GM21529 (cell line): Measurements from ENCODE around the gene EPHB1.
"Not testable (repeated sequence)": the region's sequence is repeated elsewhere in the genome, so short reads cannot be mapped to it uniquely, and the experiment has no call there.

ENCODE experiments used
- ATAC-seq: cut with Tn5 transposase; IDR thresholded peaks from one replicate; pipeline ENCODE4 v1.9.1; 2021; ENCODE audit not compliant: unreplicated experiment

EPHB1 gene

GRCh38 chr3:135034291-135034768 lies 239.3 kb downstream of the EPHB1 start:
- ATAC-seq, result no peak

GRCh38 chr3:135034891-135035440 lies 239.9 kb downstream of the EPHB1 start:
- no peak for ATAC-seq

- ATAC-seq, result no peak
Observed at GRCh38 chr3:135038186-135038585, 243.1 kb downstream of the EPHB1 start.

- ATAC-seq, result not testable (repeated sequence)
Observed at GRCh38 chr3:135039536-135039935, 244.5 kb downstream of the EPHB1 start.

GRCh38 chr3:135040321-135041240 lies 245.5 kb downstream of the EPHB1 start:
- no peak for ATAC-seq

GRCh38 chr3:135041601-135042000 lies 246.5 kb downstream of the EPHB1 start:
- no peak for ATAC-seq

- no peak for ATAC-seq
Observed at GRCh38 chr3:135047061-135047460, 252.0 kb downstream of the EPHB1 start.

- ATAC-seq, result no peak
Observed at GRCh38 chr3:135050536-135050935, 255.5 kb downstream of the EPHB1 start.

GRCh38 chr3:135051409-135051973 lies 256.4 kb downstream of the EPHB1 start:
- ATAC-seq, result no peak

- ATAC-seq, result no peak
Observed at GRCh38 chr3:135055449-135055848, 260.4 kb downstream of the EPHB1 start.

GRCh38 chr3:135056084-135056730 lies 261.1 kb downstream of the EPHB1 start:
- no peak for ATAC-seq

- ATAC-seq, result no peak
Observed at GRCh38 chr3:135056733-135057310, 261.8 kb downstream of the EPHB1 start.

GRCh38 chr3:135057996-135058395 lies 262.9 kb downstream of the EPHB1 start:
- no peak for ATAC-seq

GRCh38 chr3:135059580-135059979 lies 264.5 kb downstream of the EPHB1 start:
- ATAC-seq, result no peak

- not testable (repeated sequence) for ATAC-seq
Observed at GRCh38 chr3:135066844-135067727, 272.0 kb downstream of the EPHB1 start.

GRCh38 chr3:135068011-135068410 lies 273.0 kb downstream of the EPHB1 start:
- ATAC-seq, result no peak

- ATAC-seq, result no peak
Observed at GRCh38 chr3:135069406-135069805, 274.3 kb downstream of the EPHB1 start.

- ATAC-seq, result no peak
Observed at GRCh38 chr3:135071483-135071882, 276.4 kb downstream of the EPHB1 start.

GRCh38 chr3:135072431-135072830 lies 277.4 kb downstream of the EPHB1 start:
- ATAC-seq, result no peak

- ATAC-seq, result no peak
Observed at GRCh38 chr3:135075157-135075556, 280.1 kb downstream of the EPHB1 start.
